Left ventricle myocardium inferior (tissue), 1 donor: ENCODE results near the gene SPRR5. TPM values are rescaled to one million over a fixed set of nuclear protein-coding genes. Genes with fewer than 3 reads are reported as not detected.

Experiments
- DNase-seq: peaks from one replicate; pipeline ENCODE4 v3.0.0-alpha.2; 2020
- H3K27ac ChIP-seq: fragments of 200-600 bp; replicated peaks from 2 replicates; pipeline ENCODE4 v1.8.0; 2021
- H3K27me3 ChIP-seq: fragments of 200-600 bp; 2 replicates; pipeline ENCODE4 v1.8.0; 2021; ENCODE audit warnings: low read depth
- H3K36me3 ChIP-seq: fragments of 200-600 bp; 2 replicates; pipeline ENCODE4 v1.8.0; 2021
- H3K4me1 ChIP-seq: fragments of 200-600 bp; 2 replicates; pipeline ENCODE4 v1.8.0; 2021
- H3K4me3 ChIP-seq: fragments of 200-600 bp; 2 replicates; pipeline ENCODE4 v1.8.0; 2021; ENCODE audit warnings: mild to moderate bottlenecking, moderate library complexity
- H3K9me3 ChIP-seq: fragments of 200-600 bp; replicated peaks from 2 replicates; pipeline ENCODE4 v1.8.0; 2021
- CTCF ChIP-seq: fragments of 200-600 bp; IDR thresholded peaks from 2 replicates; pipeline ENCODE4 v1.8.0; 2021; ENCODE audit warnings: antibody characterized with exemption, mild to moderate bottlenecking, borderline replicate concordance
- intact Hi-C: fragments of 100-400 bp; cut with micrococcal nuclease; formaldehyde crosslinking; loops from one replicate; pipeline ENCODE4 v1.11.0; 2022
- total RNA-seq: library from RNA; stranded (reverse); fragmentation: NEBNext Ultra II Directional; extraction: Animal tissue kit (Norgen Biotek cat#: 25700); gene quantifications from one replicate; pipeline ENCODE4 v1.2.1, GENCODE V29; 2021
- donor health status: DM: no; HTN: yes; CAD: no; lungs with severe emphysema.

The SPRR5 gene
- total RNA-seq, 1 donor from 2014 or later = not detected

DNA sequence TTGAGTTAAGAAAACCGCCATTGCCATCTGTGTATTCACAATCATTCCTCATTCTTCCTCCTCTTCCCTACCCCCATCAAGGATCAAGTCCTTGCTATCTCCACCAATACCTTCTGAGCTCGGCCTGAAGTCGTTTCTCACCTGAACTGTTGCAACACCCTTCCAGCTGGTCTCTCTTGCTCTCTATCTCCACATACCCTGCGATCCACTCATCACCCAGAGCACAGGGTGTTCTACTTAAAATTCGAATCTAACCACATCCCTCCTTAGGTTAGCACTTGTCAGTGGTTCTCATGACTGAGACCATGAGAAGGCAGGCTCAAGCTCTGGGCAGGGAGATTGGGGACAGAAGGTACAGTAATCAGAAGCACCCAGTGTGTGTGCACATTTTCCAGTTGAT, 34.1 kb upstream of the SPRR5 start:
- Histone ChIP-seq H3K36me3 (no peaks in the 10 kb centered on the region), H3K4me3 (no peak overlapping the region), H3K4me1 (no peaks in the 10 kb centered on the region), H3K27ac (no peak overlapping the region), H3K9me3 (peaks cover 9% of the 10 kb centered on the region), H3K27me3 (peaks cover 21% of the 10 kb centered on the region)
- TF ChIP-seq CTCF = no peak
- no peak for DNase-seq
- intact Hi-C loops = no loop called here

DNA sequence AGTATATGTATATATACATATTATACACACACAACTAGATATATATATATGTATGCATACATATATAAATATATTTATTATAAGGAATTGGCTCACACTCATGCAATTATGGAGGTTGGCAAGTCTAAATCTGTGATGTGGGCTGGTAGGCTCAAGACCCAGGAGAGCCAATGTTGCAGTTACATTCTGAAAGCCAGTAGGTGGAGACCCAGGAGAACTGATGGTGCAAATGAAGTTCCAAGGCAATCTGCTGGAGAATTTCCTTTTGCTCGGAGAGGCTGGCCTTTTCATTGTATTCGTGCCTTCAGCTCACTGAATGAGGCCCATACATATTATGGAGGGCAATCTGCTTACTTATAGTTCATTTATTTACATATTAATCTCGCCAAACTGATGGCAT, 29.2 kb upstream of the SPRR5 start:
- Histone ChIP-seq H3K4me1 (no peaks in the 10 kb centered on the region), H3K27ac (no peak overlapping the region), H3K4me3 (no peak overlapping the region), H3K27me3 (no peaks in the 10 kb centered on the region), H3K9me3 (peaks cover 9% of the 10 kb centered on the region), H3K36me3 (no peaks in the 10 kb centered on the region)
- intact Hi-C loops = no loop called here
- TF ChIP-seq CTCF = no peak
- no peak for DNase-seq

GRCh38 chr1:152919071-152919470, 27.9 kb upstream of the SPRR5 start:
- TF ChIP-seq CTCF = no peak
- no peak overlapping the region for H3K27ac ChIP-seq
- no peaks in the 10 kb centered on the region for H3K4me1 ChIP-seq
- no peak for DNase-seq
- H3K36me3 ChIP-seq = no peaks in the 10 kb centered on the region
- intact Hi-C loops = no loop called here
- H3K4me3 ChIP-seq = no peak overlapping the region
- H3K9me3 ChIP-seq = peaks cover 9% of the 10 kb centered on the region
- H3K27me3 ChIP-seq = no peaks in the 10 kb centered on the region

GRCh38 chr1:152924191-152924590, 22.8 kb upstream of the SPRR5 start:
- no peak overlapping the region for H3K27ac ChIP-seq
- peaks cover 6% of the 10 kb centered on the region for H3K27me3 ChIP-seq
- TF ChIP-seq CTCF = no peak
- DNase-seq = no peak
- no peaks in the 10 kb centered on the region for H3K4me1 ChIP-seq
- intact Hi-C loops = no loop called here
- peaks cover 9% of the 10 kb centered on the region for H3K9me3 ChIP-seq
- no peak overlapping the region for H3K4me3 ChIP-seq
- no peaks in the 10 kb centered on the region for H3K36me3 ChIP-seq

- Histone ChIP-seq H3K27ac (no peak overlapping the region), H3K9me3 (peaks cover 9% of the 10 kb centered on the region), H3K4me1 (no peaks in the 10 kb centered on the region), H3K36me3 (no peaks in the 10 kb centered on the region), H3K4me3 (no peak overlapping the region), H3K27me3 (peaks cover 6% of the 10 kb centered on the region)
- no peak for DNase-seq
- intact Hi-C loops = no loop called here
- TF ChIP-seq CTCF = no peak
Measured at GRCh38 chr1:152926091-152926490, 20.9 kb upstream of the SPRR5 start.

DNA sequence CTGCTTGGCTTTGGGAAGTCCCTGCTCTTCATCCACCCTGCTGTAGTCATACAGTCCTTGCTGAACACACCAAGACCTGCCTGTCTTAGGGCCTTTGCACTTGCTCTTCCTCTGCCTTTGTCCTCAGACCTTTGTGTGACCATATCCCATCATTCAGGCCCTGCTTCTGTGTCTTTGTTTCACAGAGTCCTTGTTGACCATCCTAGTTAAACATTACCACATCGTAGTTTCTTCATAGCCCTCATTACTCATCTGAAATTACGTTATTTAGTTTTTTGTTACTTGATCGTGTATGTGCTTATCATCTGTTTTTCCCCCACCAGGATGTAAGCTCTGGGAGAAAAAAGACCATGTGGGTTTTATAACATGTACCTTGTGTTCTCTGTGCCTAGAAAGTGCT, 18.3 kb upstream of the SPRR5 start:
- no peak for DNase-seq
- intact Hi-C loops = no loop called here
- Histone ChIP-seq H3K4me3 (no peak overlapping the region), H3K27me3 (peaks cover 6% of the 10 kb centered on the region), H3K9me3 (peaks cover 9% of the 10 kb centered on the region), H3K27ac (no peak overlapping the region), H3K4me1 (no peaks in the 10 kb centered on the region), H3K36me3 (no peaks in the 10 kb centered on the region)
- TF ChIP-seq CTCF = no peak
